T-helper 9 cell (primary cell): ENCODE measurements around the gene CPTP.
"Not testable (repeated sequence)": the region's sequence is repeated elsewhere in the genome, so short reads cannot be mapped to it uniquely, and the experiment has no call there.

Experiments
- DNase-seq: peaks from one replicate; pipeline ENCODE4 v3.0.0-alpha.2; 2020

The CPTP gene

GRCh38 chr1:1307261-1307922, 17.2 kb upstream of the CPTP start:
- no peak for DNase-seq

- peak; percentile 80 for DNase-seq
Observed at GRCh38 chr1:1307923-1308755, 16.5 kb upstream of the CPTP start, which contains the start of the genes ACAP3 and PUSL1. Gene ACAP3, minus strand, starts transcription at chr1:1307930. Its CDS starts 115 bp downstream, at chr1:1307815. Gene PUSL1, plus strand, starts transcription at chr1:1308597. Its CDS starts 47 bp downstream, at chr1:1308644.

- DNase-seq, result no peak
Observed at GRCh38 chr1:1308756-1309250, 15.8 kb upstream of the CPTP start.

- DNase-seq, result no peak
Observed at GRCh38 chr1:1309251-1310108, 15.1 kb upstream of the CPTP start.

- DNase-seq, result no peak
Observed at GRCh38 chr1:1310109-1310385, 14.6 kb upstream of the CPTP start.

- DNase-seq, result no peak
Observed at GRCh38 chr1:1310476-1311053, 14.0 kb upstream of the CPTP start.

- DNase-seq, result no peak
Observed at GRCh38 chr1:1311107-1312104, 13.2 kb upstream of the CPTP start.

- DNase-seq, result no peak
Observed at GRCh38 chr1:1312450-1313314, 11.9 kb upstream of the CPTP start.

GRCh38 chr1:1313500-1314236, 10.9 kb upstream of the CPTP start:
- no peak for DNase-seq

- DNase-seq, result no peak
Observed at GRCh38 chr1:1314237-1314586, 10.4 kb upstream of the CPTP start.

GRCh38 chr1:1314678-1315335, 9.8 kb upstream of the CPTP start:
- DNase-seq, result no peak

GRCh38 chr1:1315435-1315954, 9.1 kb upstream of the CPTP start:
- DNase-seq, result no peak

GRCh38 chr1:1316199-1316598, 8.4 kb upstream of the CPTP start:
- not testable (repeated sequence) for DNase-seq

- no peak for DNase-seq
Observed at GRCh38 chr1:1317420-1317819, 7.2 kb upstream of the CPTP start.

- no peak for DNase-seq
Observed at GRCh38 chr1:1318131-1318652, 6.4 kb upstream of the CPTP start.

GRCh38 chr1:1318777-1319645, 5.6 kb upstream of the CPTP start:
- DNase-seq, result no peak

- DNase-seq, result no peak
Observed at GRCh38 chr1:1319646-1319941, 5.0 kb upstream of the CPTP start.
